Measurements from ENCODE around the gene WDR20. TPM values are rescaled to one million over a fixed set of nuclear protein-coding genes. Genes with fewer than 3 reads are reported as not detected.
A peak's percentile ranks its signal among the peaks of the same experiment; 100 is the strongest.

WDR20 gene
- total RNA-seq, 1 experiment from 2014 or later, result 25.6 TPM

- POLR2A ChIA-PET, result no interaction called here
- TF ChIP-seq CBFB (CRISPR knock-in tag; IDR thresholded peaks at IDR 0.05; ENCODE audit: low read depth) (no peak), CDX4 (CRISPR knock-in tag; IDR thresholded peaks at IDR 0.05; ENCODE audit: borderline replicate concordance) (no peak), RORB (CRISPR knock-in tag; IDR thresholded peaks at IDR 0.05) (no peak), CREB1 (CRISPR knock-in tag; IDR thresholded peaks at IDR 0.05) (no peak), USF2 (CRISPR knock-in tag; IDR thresholded peaks at IDR 0.05) (no peak), FOXK1 (CRISPR knock-in tag; IDR thresholded peaks at IDR 0.05) (no peak), ZNF671 (CRISPR knock-in tag; IDR thresholded peaks at IDR 0.05) (no peak)
- H3K4me3 Mint-ChIP-seq, result no peak overlapping the region
These were observed 86.2 kb downstream of the WDR20 start for GRCh38 chr14:102225936-102226335.

DNA sequence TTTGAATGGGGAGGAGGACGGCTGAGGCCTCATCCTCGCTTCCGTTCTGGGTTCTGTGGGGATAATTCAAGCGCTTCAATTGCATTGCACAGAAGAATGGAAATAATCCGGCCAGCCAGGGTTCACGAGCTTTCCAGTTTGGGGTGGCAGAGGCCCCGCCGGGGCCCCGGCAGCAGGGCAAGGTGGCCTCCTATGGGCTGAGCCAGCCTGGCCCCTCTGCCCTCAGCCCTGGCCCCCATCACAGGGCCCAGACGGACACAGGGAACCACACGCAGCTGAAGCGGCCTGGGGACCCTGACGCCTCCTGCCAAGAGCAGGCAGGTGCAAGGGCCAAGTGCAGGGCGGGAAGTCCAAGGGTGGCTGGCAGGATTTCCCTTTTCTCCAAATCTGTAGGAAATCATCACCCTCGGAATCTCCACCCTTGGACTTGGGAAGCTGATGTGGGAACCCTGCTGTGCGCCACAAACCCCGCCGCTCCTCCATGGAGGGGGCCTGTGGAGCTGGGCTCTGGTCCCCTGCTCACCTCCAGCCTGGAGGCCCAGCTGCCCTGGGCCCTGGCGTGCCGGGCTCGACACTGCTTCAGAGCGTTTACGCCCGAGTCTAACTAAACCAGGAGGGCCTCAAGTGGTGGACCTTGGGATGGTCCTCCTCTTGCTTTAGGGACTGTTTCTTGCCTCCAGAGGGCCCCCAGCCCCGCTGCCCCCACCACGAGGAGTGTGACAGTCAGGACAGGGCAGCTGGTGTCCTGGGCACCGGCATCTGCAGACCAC is 86.8 kb downstream of the WDR20 start:
- ATAC-seq (peak; percentile 55), DNase-seq (ENCODE audit: low spot score) (no peak)
- ChIA-PET POLR2A (no interaction called here), CTCF (no interaction called here)
- H3K9me3 Mint-ChIP-seq, result no peaks in the 10 kb centered on the region
- H3K27me3 Mint-ChIP-seq (ENCODE audit: low read depth), result no peaks in the 10 kb centered on the region
- peaks cover 10% of the 10 kb centered on the region for H3K36me3 Mint-ChIP-seq
- no peak overlapping the region for H3K4me3 Mint-ChIP-seq
- peak overlapping the region; percentile 66; the same call in 1 of the 2 replicates for H3K27ac Mint-ChIP-seq
- TF ChIP-seq ZNF219 (CRISPR knock-in tag; IDR thresholded peaks at IDR 0.05; ENCODE audit: borderline replicate concordance) (no peak), ESRRA (CRISPR knock-in tag; IDR thresholded peaks at IDR 0.05; ENCODE audit: borderline replicate concordance) (no peak), IRF2 (CRISPR knock-in tag; IDR thresholded peaks at IDR 0.05; ENCODE audit: borderline replicate concordance, low read depth) (no peak), ZMAT4 (CRISPR knock-in tag; IDR thresholded peaks at IDR 0.05) (no peak), ZBTB43 (CRISPR knock-in tag; IDR thresholded peaks at IDR 0.05) (no peak), IRF1 (CRISPR knock-in tag; IDR thresholded peaks at IDR 0.05) (no peak)
- peaks cover 8% of the 10 kb centered on the region for H3K4me1 Mint-ChIP-seq

More at GRCh38 chr14:102225936-102226335, 86.2 kb downstream of the WDR20 start:
- H3K36me3 Mint-ChIP-seq, result peaks cover 10% of the 10 kb centered on the region
- no peaks in the 10 kb centered on the region for H3K9me3 Mint-ChIP-seq
- peaks cover 15% of the 10 kb centered on the region for H3K4me1 Mint-ChIP-seq
- H3K27me3 Mint-ChIP-seq (ENCODE audit: low read depth), result no peaks in the 10 kb centered on the region
- ATAC-seq (no peak), DNase-seq (ENCODE audit: low spot score) (no peak)
- CTCF ChIA-PET, result no interaction called here
- H3K27ac Mint-ChIP-seq, result peak overlapping the region; percentile 66; the same call in 1 of the 2 replicates

DNA sequence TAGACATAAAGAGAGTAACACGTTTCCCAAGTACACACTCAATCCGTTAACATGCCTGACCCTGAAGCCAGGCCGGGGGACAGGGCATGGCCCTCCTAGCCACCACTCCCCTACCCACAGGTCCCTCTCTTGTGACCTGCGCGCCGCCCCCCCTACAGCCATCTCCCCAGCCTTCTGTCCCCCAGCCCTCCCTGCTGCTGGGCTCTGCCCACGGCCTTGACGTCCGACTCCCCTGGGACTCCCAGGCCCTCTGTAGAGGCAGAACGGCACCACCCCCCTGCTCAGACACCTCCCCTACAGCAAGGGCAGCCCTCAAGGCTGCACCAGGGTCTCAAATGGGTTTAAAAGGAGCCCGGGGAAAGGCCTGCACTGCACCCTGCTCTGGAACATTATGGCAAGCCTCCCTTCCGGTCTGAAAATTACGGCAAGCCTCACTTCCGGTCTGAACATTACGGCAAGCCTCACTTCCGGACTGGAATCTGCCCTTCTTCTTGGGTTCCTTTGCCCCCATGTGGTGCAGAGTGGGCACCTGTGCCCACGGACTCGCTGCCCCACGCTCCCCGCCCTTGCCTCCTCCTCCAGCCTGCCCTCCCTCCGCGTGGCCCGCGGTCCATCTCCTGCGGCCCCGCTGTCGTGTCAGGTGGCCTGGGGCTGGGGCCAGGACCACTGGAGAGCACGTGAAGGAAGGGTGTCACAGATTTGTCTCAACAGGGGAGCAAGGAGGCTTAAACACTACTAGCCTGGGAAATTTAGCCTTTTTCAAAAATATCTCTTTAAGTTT is 87.7 kb downstream of the WDR20 start:
- no peak overlapping the region for H3K27ac Mint-ChIP-seq
- no peak for TF ChIP-seq NR2C2 (CRISPR knock-in tag; IDR thresholded peaks at IDR 0.05)
- TF ChIP-seq CREB1 (CRISPR knock-in tag; IDR thresholded peaks at IDR 0.05), result no peak
- no peak for TF ChIP-seq ZNF219 (CRISPR knock-in tag; IDR thresholded peaks at IDR 0.05; ENCODE audit: borderline replicate concordance)
- TF ChIP-seq GABPB1 (CRISPR knock-in tag; IDR thresholded peaks at IDR 0.05), result no peak
- no peak for TF ChIP-seq FOXJ3 (CRISPR knock-in tag; IDR thresholded peaks at IDR 0.05; ENCODE audit: borderline replicate concordance)
- TF ChIP-seq, protein P1, sequence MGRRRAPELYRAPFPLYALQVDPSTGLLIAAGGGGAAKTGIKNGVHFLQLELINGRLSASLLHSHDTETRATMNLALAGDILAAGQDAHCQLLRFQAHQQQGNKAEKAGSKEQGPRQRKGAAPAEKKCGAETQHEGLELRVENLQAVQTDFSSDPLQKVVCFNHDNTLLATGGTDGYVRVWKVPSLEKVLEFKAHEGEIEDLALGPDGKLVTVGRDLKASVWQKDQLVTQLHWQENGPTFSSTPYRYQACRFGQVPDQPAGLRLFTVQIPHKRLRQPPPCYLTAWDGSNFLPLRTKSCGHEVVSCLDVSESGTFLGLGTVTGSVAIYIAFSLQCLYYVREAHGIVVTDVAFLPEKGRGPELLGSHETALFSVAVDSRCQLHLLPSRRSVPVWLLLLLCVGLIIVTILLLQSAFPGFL (CRISPR knock-in tag; IDR thresholded peaks at IDR 0.05; ENCODE audit: borderline replicate concordance), result no peak
- TF ChIP-seq ZNF396 (CRISPR knock-in tag; IDR thresholded peaks at IDR 0.05; ENCODE audit: borderline replicate concordance), result no peak
- TF ChIP-seq TCF7 (CRISPR knock-in tag; IDR thresholded peaks at IDR 0.05; ENCODE audit: low read depth), result no peak
- TF ChIP-seq PRRX2 (CRISPR knock-in tag; IDR thresholded peaks at IDR 0.05), result no peak
- TF ChIP-seq TEAD4 (CRISPR knock-in tag; IDR thresholded peaks at IDR 0.05), result no peak
- TF ChIP-seq, protein P2, sequence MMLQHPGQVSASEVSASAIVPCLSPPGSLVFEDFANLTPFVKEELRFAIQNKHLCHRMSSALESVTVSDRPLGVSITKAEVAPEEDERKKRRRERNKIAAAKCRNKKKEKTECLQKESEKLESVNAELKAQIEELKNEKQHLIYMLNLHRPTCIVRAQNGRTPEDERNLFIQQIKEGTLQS (CRISPR knock-in tag; conservative IDR thresholded peaks at IDR 0.05), result no peak
- no peak for TF ChIP-seq E2F5 (CRISPR knock-in tag; IDR thresholded peaks at IDR 0.05)
- POLR2A ChIA-PET, result no interaction called here
- no peak overlapping the region for H3K4me3 Mint-ChIP-seq
- H3K4me1 Mint-ChIP-seq, result peaks cover under 1% of the 10 kb centered on the region; the same call in 1 of the 2 replicates
- no peaks in the 10 kb centered on the region for H3K27me3 Mint-ChIP-seq (ENCODE audit: low read depth)
- CTCF ChIA-PET, result no interaction called here
- H3K36me3 Mint-ChIP-seq, result peaks cover 10% of the 10 kb centered on the region
- no peaks in the 10 kb centered on the region for H3K9me3 Mint-ChIP-seq
- DNase-seq (ENCODE audit: low spot score) (no peak), ATAC-seq (no peak)

Data from WTC11 (cell line).